Stimulated activated CD8-positive, alpha-beta memory T cell treated with anti-CD3 and anti-CD28 coated beads, Interleukin-12 subunit alpha, Interleukin-12 subunit beta, amount 100 ng/mL, for 24 hours (primary cell): ENCODE measurements around the gene SRBD1.
"Not testable (repeated sequence)": the region's sequence is repeated elsewhere in the genome, so short reads cannot be mapped to it uniquely, and the experiment has no call there.

Experiments used
- DNase-seq: peaks from one replicate; pipeline ENCODE4 v3.0.0-alpha.2; 2020; ENCODE audit errors: extremely low read depth

SRBD1 gene

GRCh38 chr2:45468279-45468678 is 142.8 kb downstream of the SRBD1 start:
- DNase-seq = no peak

GRCh38 chr2:45466053-45466452 is 145.0 kb downstream of the SRBD1 start:
- DNase-seq = no peak

GRCh38 chr2:45460825-45461224 is 150.2 kb downstream of the SRBD1 start:
- DNase-seq = no peak

GRCh38 chr2:45459860-45460259 is 151.2 kb downstream of the SRBD1 start:
- no peak for DNase-seq

- no peak for DNase-seq
These were observed 152.0 kb downstream of the SRBD1 start for GRCh38 chr2:45458909-45459563.

GRCh38 chr2:45457211-45457945 is 153.7 kb downstream of the SRBD1 start:
- no peak for DNase-seq

- no peak for DNase-seq
These were observed 158.2 kb downstream of the SRBD1 start for GRCh38 chr2:45452866-45453265.

- DNase-seq = no peak
These were observed 160.4 kb downstream of the SRBD1 start for GRCh38 chr2:45450634-45451033.

- DNase-seq = no peak
These were observed 162.8 kb downstream of the SRBD1 start for GRCh38 chr2:45448217-45448616.

- no peak for DNase-seq
These were observed 165.1 kb downstream of the SRBD1 start for GRCh38 chr2:45446016-45446415.

- no peak for DNase-seq
These were observed 166.0 kb downstream of the SRBD1 start for GRCh38 chr2:45445037-45445436.

GRCh38 chr2:45443012-45443411 is 168.1 kb downstream of the SRBD1 start:
- DNase-seq = no peak

- DNase-seq = no peak
These were observed 169.0 kb downstream of the SRBD1 start for GRCh38 chr2:45442026-45442425.

- DNase-seq = no peak
These were observed 169.5 kb downstream of the SRBD1 start for GRCh38 chr2:45441571-45441970.

- no peak for DNase-seq
These were observed 171.0 kb downstream of the SRBD1 start for GRCh38 chr2:45439788-45440773.

- DNase-seq = no peak
These were observed 172.0 kb downstream of the SRBD1 start for GRCh38 chr2:45438872-45439665.

GRCh38 chr2:45436456-45436855 is 174.6 kb downstream of the SRBD1 start:
- no peak for DNase-seq

GRCh38 chr2:45435316-45435715 is 175.8 kb downstream of the SRBD1 start:
- no peak for DNase-seq

GRCh38 chr2:45433363-45433762 is 177.7 kb downstream of the SRBD1 start:
- DNase-seq = no peak

- DNase-seq = no peak
These were observed 178.7 kb downstream of the SRBD1 start for GRCh38 chr2:45432406-45432805.

GRCh38 chr2:45426025-45426424 is 185.0 kb downstream of the SRBD1 start:
- not testable (repeated sequence) for DNase-seq
